H9 (cell line): ENCODE data around the gene EXOC2. TPM values are rescaled to one million over a fixed set of nuclear protein-coding genes. Genes with fewer than 3 reads are reported as not detected.

Source experiments
- DNase-seq: peaks from one replicate; pipeline ENCODE4 v3.0.0-alpha.2; 2017
- H2AFZ ChIP-seq: one replicate; pipeline ENCODE4 v1.6.1; 2013; ENCODE audit warnings: mild to moderate bottlenecking, low read length, control low read depth, moderate library complexity
- H2AK5ac ChIP-seq: 2 replicates; pipeline ENCODE4 v1.6.1; 2013; ENCODE audit warnings: low read length, control low read depth, mixed read lengths; ENCODE audit not compliant: insufficient read length
- H2BK120ac ChIP-seq: one replicate; pipeline ENCODE4 v1.6.1; 2013; ENCODE audit warnings: low read depth, mild to moderate bottlenecking, low read length, control low read depth, inconsistent platforms; ENCODE audit not compliant: poor library complexity, severe bottlenecking
- H2BK12ac ChIP-seq: 2 replicates; pipeline ENCODE4 v1.6.1; 2013; ENCODE audit warnings: low read length, control low read depth, mixed read lengths, low read depth; ENCODE audit not compliant: insufficient read length
- H2BK15ac ChIP-seq: 2 replicates; pipeline ENCODE4 v1.6.1; 2013; ENCODE audit warnings: low read depth, low read length, control low read depth
- H2BK20ac ChIP-seq: one replicate; pipeline ENCODE4 v1.6.1; 2013; ENCODE audit warnings: low read depth, mild to moderate bottlenecking, low read length, control low read depth, inconsistent platforms; ENCODE audit not compliant: poor library complexity, severe bottlenecking
- H2BK5ac ChIP-seq: 2 replicates; pipeline ENCODE4 v1.6.1; 2013; ENCODE audit warnings: low read length, control low read depth, mixed read lengths; ENCODE audit not compliant: insufficient read length
- H3K14ac ChIP-seq: 2 replicates; pipeline ENCODE4 v1.6.1; 2013; ENCODE audit warnings: low read length, control low read depth; ENCODE audit not compliant: insufficient read depth
- H3K18ac ChIP-seq: 2 replicates; pipeline ENCODE4 v1.6.1; 2013; ENCODE audit warnings: low read depth, mild to moderate bottlenecking, mixed read lengths, low read length, control low read depth; ENCODE audit not compliant: insufficient read length
- H3K23ac ChIP-seq: 2 replicates; pipeline ENCODE4 v1.6.1; 2013; ENCODE audit warnings: low read length, control low read depth, mixed read lengths, low read depth; ENCODE audit not compliant: insufficient read length
- H3K23me2 ChIP-seq: 2 replicates; pipeline ENCODE4 v1.6.1; 2013; ENCODE audit warnings: low read depth, mild to moderate bottlenecking, mixed read lengths, low read length, control low read depth; ENCODE audit not compliant: insufficient read length, poor library complexity, severe bottlenecking
- H3K27ac ChIP-seq: 2 replicates; pipeline ENCODE4 v1.5.1; 2013; ENCODE audit warnings: low read length, control low read depth, mixed read lengths, low read depth; ENCODE audit not compliant: insufficient read length
- H3K27me3 ChIP-seq: 2 replicates; pipeline ENCODE4 v1.6.1; 2013; ENCODE audit warnings: low read length, control low read depth, inconsistent platforms; ENCODE audit not compliant: insufficient read depth
- H3K4ac ChIP-seq: 2 replicates; pipeline ENCODE4 v1.6.1; 2013; ENCODE audit warnings: low read depth, mild to moderate bottlenecking, control low read depth, inconsistent platforms, low read length, moderate library complexity
- H3K4me1 ChIP-seq: 2 replicates; pipeline ENCODE4 v1.6.1; 2013; ENCODE audit warnings: low read length, control low read depth, inconsistent platforms; ENCODE audit not compliant: insufficient read depth
- H3K4me2 ChIP-seq: 2 replicates; pipeline ENCODE4 v1.6.1; 2013; ENCODE audit warnings: low read length, control low read depth, mixed read lengths; ENCODE audit not compliant: insufficient read length, insufficient read depth
- H3K56ac ChIP-seq: 2 replicates; pipeline ENCODE4 v1.6.1; 2013; ENCODE audit warnings: low read depth, mild to moderate bottlenecking, mixed read lengths, low read length, control low read depth; ENCODE audit not compliant: insufficient read length
- H3K79me1 ChIP-seq: 2 replicates; pipeline ENCODE4 v1.6.1; 2013; ENCODE audit warnings: low read depth, mild to moderate bottlenecking, moderate library complexity, low read length, control low read depth, inconsistent platforms; ENCODE audit not compliant: insufficient read depth, poor library complexity, severe bottlenecking
- H3K79me2 ChIP-seq: 2 replicates; pipeline ENCODE4 v1.6.1; 2013; ENCODE audit warnings: low read length, control low read depth, inconsistent platforms; ENCODE audit not compliant: insufficient read depth
- H3K9ac ChIP-seq: 2 replicates; pipeline ENCODE4 v1.6.1; 2013; ENCODE audit warnings: low read length, control low read depth, mixed read lengths; ENCODE audit not compliant: insufficient read length; ENCODE audit errors: extremely low read depth
- H3K9me3 ChIP-seq: one replicate; pipeline ENCODE4 v1.6.1; 2013; ENCODE audit warnings: low read depth, low read length, inconsistent platforms; ENCODE audit not compliant: control insufficient read depth
- H3T11ph ChIP-seq: one replicate; pipeline ENCODE4 v1.6.1; 2013; ENCODE audit warnings: mild to moderate bottlenecking, low read length, control low read depth, inconsistent platforms
- H4K20me1 ChIP-seq: one replicate; pipeline ENCODE4 v1.6.1; 2013; ENCODE audit not compliant: control insufficient read depth, insufficient read length, insufficient read depth
- H4K5ac ChIP-seq: 2 replicates; pipeline ENCODE4 v1.6.1; 2013; ENCODE audit warnings: low read depth, mild to moderate bottlenecking, mixed read lengths, low read length, control low read depth; ENCODE audit not compliant: insufficient read length
- H4K8ac ChIP-seq: replicated peaks from 2 replicates; pipeline ENCODE4 v1.6.1; 2013; ENCODE audit warnings: low read length, control low read depth, mixed read lengths, low read depth; ENCODE audit not compliant: insufficient read length
- H4K91ac ChIP-seq: 2 replicates; pipeline ENCODE4 v1.6.1; 2013; ENCODE audit warnings: low read depth, mild to moderate bottlenecking, moderate library complexity, mixed read lengths, low read length, control low read depth; ENCODE audit not compliant: insufficient read length
- H3K27ac Mint-ChIP-seq, 3 experiments: 2 replicates in 2 of 3; 3 replicates in 1 of 3; pipeline ENCODE4 v1.8.0; 2020 to 2021; ENCODE audit warnings: mixed read lengths in 3 of 3, mild to moderate bottlenecking in 1 of 3, moderate library complexity in 1 of 3
- H3K27me3 Mint-ChIP-seq: 2 replicates; pipeline ENCODE4 v1.8.0; 2021; ENCODE audit warnings: low read depth, mild to moderate bottlenecking, moderate library complexity, mixed read lengths
- H3K36me3 Mint-ChIP-seq, 3 experiments: 2 replicates in 2 of 3; 3 replicates in 1 of 3; pipeline ENCODE4 v1.8.0; 2020 to 2021; ENCODE audit warnings: low read depth in 3 of 3, mixed read lengths in 3 of 3; ENCODE audit not compliant: insufficient read depth in 1 of 3
- H3K4me1 Mint-ChIP-seq, 2 experiments: 2 replicates each; pipeline ENCODE4 v1.8.0; 2020; ENCODE audit warnings: mixed read lengths in 2 of 2
- H3K4me3 Mint-ChIP-seq, 2 experiments: 2 replicates in 1 of 2; 3 replicates in 1 of 2; pipeline ENCODE4 v1.8.0; 2020 to 2021; ENCODE audit warnings: mild to moderate bottlenecking in 2 of 2, mixed read lengths in 2 of 2, moderate library complexity in 1 of 2
- H3K9me3 Mint-ChIP-seq, 2 experiments: 2 replicates in 1 of 2; 3 replicates in 1 of 2; pipeline ENCODE4 v1.8.0; 2020; ENCODE audit warnings: mild to moderate bottlenecking in 2 of 2, mixed read lengths in 2 of 2, moderate library complexity in 1 of 2
- WGBS: extraction: QIAGEN DNeasy Blood & Tissue Kit; methylation state at CpG from one replicate; pipeline ENCODE4 v1.1.7; 2013; ENCODE audit warnings: missing lambda C conversion rate, low lambda C conversion rate, mixed read lengths; ENCODE audit not compliant: insufficient read length; ENCODE audit errors: extremely low coverage; 5-methylcytosine and 5-hydroxymethylcytosine counted together
- total RNA-seq: library from RNA; stranded (reverse); gene quantifications from 2 replicates; pipeline ENCODE4 v1.2.1, GENCODE V29; 2021
- TF ChIP-seq, protein P1 (sequence below): fragments of 200-600 bp; sonication (generic); conservative IDR thresholded peaks from 3 replicates; pipeline ENCODE4 v1.8.0; 2021; ENCODE audit warnings: antibody characterized with exemption, mild to moderate bottlenecking

Gene EXOC2
- total RNA-seq, 1 experiment from 2014 or later: 29.9 TPM

DNA sequence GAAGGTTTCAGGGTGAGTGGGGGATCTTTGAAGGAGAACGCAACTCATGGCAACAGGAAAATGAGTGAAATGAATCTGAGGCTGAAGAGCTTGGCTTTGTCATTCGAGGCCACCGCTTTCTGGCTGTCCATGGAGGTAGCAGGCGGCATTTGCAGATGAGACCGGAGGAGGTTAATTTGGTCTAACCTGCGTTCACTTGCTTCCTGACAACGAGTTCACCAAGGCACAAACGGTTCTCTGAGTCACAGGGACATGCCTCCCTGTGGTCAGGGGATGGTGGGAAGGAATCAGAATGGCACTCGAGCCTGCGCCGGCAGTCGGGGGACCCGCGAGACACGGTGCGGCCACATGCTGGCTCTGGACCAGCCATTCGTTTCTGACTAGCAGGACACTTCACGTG lies 226.4 kb downstream of the EXOC2 start:
- Histone ChIP-seq H4K8ac (no peak overlapping the region), H3K14ac (no peak overlapping the region), H3K27me3 (no peaks in the 10 kb centered on the region), H3K9ac (no peak overlapping the region), H2BK12ac (no peak overlapping the region), H3K23me2 (no peaks in the 10 kb centered on the region), H3K4me2 (no peak overlapping the region), H3K4me1 (no peaks in the 10 kb centered on the region), H2BK120ac (no peak overlapping the region), H3K79me1 (no peaks in the 10 kb centered on the region), H2BK5ac (no peak overlapping the region), H3K79me2 (no peaks in the 10 kb centered on the region), H3T11ph (no peak overlapping the region), H4K20me1 (no peaks in the 10 kb centered on the region), H2AFZ (no peak overlapping the region), H3K18ac (no peak overlapping the region), H3K9me3 (no peaks in the 10 kb centered on the region), H4K91ac (no peak overlapping the region), H3K56ac (no peak overlapping the region), H3K27ac (no peak overlapping the region), H3K4ac (no peak overlapping the region), H2BK15ac (no peak overlapping the region), H2BK20ac (no peak overlapping the region), H2AK5ac (no peak overlapping the region), H3K23ac (no peak overlapping the region), H4K5ac (no peak overlapping the region)
- no peak for DNase-seq
- Mint-ChIP-seq H3K36me3 (peaks cover 0 to 5% (median 0%) of the 10 kb centered on the region in 3 experiments; a peak in 1 of 7 replicates), H3K4me3 (no peak overlapping the region), H3K27me3 (peaks cover 18% of the 10 kb centered on the region), H3K4me1 (no peaks in the 10 kb centered on the region), H3K27ac (no peak overlapping the region), H3K9me3 (peaks cover 3 to 11% of the 10 kb centered on the region in 2 experiments; a peak in 2 of 5 replicates)
- TF ChIP-seq, protein P1, sequence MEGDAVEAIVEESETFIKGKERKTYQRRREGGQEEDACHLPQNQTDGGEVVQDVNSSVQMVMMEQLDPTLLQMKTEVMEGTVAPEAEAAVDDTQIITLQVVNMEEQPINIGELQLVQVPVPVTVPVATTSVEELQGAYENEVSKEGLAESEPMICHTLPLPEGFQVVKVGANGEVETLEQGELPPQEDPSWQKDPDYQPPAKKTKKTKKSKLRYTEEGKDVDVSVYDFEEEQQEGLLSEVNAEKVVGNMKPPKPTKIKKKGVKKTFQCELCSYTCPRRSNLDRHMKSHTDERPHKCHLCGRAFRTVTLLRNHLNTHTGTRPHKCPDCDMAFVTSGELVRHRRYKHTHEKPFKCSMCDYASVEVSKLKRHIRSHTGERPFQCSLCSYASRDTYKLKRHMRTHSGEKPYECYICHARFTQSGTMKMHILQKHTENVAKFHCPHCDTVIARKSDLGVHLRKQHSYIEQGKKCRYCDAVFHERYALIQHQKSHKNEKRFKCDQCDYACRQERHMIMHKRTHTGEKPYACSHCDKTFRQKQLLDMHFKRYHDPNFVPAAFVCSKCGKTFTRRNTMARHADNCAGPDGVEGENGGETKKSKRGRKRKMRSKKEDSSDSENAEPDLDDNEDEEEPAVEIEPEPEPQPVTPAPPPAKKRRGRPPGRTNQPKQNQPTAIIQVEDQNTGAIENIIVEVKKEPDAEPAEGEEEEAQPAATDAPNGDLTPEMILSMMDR: no peak
- WGBS: no CpG with 5 or more reads among the region's 18 CpGs
